Middle frontal gyrus (tissue), 1 donor: Measurements from ENCODE around the gene MINAR2.
A peak's percentile ranks its signal among the peaks of the same experiment; 100 is the strongest.

ENCODE experiments used
- DNase-seq: peaks from one replicate; pipeline ENCODE4 v3.0.0-alpha.2; 2015; ENCODE audit warnings: low spot score; ENCODE audit errors: extremely low spot score

The MINAR2 gene, protein sequence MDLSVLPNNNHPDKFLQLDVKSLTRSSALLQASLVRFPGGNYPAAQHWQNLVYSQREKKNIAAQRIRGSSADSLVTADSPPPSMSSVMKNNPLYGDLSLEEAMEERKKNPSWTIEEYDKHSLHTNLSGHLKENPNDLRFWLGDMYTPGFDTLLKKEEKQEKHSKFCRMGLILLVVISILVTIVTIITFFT

DNA sequence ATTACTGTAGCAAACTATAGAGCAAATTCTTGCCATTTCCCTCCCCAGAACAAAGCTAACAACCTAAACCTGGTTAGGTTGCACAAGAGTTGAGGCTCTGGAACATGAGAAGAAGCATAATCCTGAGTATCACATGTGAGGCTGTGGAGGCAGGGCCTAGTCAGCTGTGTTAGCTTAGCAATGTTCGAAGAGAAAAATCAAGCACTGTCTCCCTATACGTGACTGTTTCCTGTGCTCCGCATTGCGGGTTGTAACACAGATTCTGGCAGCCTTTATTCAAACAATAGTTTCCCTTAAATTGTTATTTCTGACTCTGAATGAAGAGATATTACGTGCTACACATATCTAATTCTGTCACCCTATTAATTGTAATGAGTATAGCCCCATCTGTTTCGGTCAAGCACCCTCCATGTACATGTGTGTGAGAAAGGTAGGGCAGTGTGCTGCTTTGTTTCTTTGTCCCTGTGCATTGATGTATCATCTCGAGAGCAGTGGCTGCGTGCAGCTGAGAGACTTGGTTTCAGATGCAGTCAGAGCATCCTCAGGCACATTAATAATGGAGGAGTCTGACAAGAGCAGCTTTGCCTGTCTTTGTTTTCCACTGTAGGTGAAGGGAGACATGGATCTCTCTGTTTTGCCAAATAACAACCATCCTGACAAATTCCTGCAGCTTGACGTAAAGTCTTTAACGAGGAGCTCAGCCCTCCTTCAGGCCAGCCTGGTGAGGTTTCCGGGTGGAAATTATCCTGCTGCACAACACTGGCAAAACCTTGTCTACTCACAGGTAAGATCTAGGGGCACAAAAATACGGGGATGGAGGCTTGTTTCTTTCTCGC is at the start of gene MINAR2:
Gene MINAR2 (plus strand): TSS at position 523 of the 836 bp plus-strand sequence. CDS start 97 bp downstream, at position 620.
- DNase-seq: no peak

DNA sequence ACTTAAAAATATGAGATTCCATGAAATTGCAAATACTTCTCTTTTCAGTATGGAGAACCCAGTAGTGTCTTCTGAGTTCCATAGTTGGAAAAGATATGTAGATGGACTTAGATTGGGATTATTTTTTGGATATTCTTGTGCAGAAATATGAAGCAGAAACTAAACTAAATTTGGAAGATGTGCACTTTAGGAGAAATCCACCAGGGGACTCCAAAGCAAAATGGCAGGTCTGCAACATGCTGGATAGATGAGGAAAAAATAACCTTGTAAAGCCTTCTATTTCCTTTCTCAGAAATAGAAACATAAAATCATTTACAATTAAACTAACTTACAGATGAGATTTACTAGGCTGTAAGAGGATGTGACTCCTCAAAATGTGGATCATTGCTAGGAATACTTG is 49.2 kb upstream of the MINAR2 start:
- DNase-seq: no peak

DNA sequence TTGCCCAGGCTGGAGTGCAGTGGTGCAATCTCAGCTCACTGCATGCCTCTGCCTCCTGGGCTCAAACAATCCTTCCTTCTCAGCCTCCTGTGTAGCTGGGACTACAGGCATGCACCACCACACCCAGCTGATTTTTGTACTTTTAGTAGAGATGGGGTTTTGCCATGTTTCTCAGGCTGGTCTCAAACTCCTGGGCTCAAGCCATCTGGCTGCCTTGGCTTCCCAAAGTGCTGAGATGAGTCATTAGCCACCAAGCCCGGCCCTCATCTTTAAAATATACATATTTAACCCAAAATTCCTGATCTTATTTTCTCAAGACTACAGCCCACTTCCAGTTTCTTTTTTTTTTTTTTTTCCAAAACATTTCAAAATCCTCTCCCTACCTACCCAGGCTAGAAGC is 31.7 kb upstream of the MINAR2 start:
- DNase-seq: no peak

DNA sequence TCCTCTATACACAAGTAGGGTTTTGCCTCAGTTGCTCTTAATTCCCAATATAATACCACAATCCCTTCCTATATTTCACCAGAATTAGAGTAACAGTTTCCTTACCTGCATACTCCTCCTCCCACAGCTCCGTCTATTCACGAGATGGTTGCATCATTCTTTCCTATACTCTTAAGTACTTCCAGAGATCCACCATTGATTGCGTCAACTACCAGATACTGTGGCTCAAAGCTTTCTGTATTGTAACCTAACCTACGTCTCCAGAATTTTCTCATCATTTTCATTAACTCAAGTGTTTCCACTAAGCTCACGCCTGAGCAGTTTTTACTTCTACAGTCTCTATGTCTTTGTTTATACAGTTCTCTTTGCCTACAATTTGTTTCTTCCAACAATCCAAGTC is 31.2 kb upstream of the MINAR2 start:
- DNase-seq: no peak

DNA sequence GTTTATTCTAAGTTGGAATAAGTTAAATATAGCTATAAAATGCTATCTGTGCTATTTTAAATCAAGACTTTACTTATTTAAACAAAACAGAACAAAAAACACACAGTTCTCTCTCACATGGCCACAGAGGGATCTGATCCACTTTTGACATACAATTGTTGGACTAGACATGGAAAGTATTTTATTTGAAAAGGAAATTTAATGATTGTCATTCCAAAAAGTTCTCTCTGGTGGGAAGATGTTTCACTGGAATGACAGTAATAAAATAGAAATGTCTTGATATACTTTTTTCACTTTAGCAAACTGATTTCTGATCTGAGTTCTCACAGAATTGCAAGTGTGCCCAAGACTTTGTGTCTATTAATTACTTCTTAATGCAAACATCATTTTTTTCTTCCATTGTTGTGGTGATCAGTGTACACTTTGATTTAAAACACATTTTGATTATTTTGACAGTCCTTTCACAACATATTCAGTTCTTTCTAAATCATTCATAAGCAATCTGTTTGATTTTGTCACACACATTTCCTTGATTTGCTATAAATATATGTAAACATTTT is 30.1 kb upstream of the MINAR2 start:
- DNase-seq: no peak

DNA sequence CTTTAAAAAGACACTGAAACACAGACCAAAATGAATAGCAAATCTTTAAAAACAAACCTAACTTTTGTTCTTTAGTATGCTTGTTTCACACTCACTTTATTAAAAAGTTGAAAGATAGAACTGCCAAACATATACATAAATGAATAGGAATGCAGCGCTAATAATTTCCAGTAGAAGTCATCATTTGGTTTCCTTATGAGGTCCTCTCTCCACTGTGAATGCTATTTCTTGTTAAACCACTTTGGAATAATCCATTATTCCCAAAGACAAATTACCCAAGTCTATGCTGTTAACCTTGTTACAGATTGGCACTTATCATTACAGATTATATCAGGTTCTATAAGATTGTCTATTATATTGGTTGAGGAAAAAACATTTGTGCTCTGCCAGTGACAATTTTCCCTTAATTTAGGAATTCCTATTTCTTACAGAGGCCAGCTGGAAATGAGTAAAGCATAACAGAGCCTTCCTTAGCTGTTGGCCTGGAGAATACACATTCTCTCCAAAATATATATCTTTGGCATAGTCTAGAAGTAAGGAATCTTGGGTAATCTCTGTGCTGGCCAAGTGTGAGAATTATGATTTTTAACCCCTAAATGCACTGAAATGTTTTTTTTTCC is 29.3 kb upstream of the MINAR2 start:
- no peak for DNase-seq

DNA sequence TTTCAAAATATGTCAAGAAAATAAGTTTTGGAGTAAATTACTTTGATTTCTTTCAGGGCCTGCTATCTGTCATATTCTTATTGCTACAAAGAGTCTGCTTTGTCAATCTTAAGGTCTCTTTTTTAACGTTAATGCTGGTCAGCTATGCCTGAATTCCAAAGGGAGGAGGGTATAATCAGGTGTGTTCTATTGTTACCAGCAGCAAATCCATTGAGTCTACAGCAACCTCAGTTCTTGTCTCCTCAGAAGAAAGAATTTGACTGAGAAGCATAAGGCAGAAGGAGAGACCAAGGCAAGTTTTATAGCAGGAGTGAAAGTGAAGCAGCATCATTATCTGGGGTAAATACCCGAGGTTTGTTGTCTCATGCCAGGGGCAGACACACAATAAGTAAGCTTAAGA is 23.7 kb upstream of the MINAR2 start:
- no peak for DNase-seq

DNA sequence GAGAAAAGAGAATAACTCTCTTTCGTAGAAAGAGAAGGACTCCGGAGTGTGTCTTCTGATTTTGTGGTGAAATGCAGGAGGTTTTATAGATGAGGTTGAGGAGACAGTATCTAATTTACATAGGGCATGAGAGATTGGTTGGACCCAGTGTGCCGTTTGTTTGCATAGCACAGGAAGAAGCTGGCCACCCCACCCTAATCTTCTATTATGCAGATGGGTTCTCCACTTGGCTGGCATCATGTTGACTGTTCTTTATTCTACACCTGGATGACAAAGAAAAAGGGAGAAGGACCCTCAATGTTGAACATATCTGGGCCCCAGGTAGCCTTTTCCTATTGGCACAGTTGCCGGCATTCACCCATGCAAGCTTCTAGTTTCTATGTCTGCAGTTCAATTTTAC is 23.2 kb upstream of the MINAR2 start:
- DNase-seq: no peak

DNA sequence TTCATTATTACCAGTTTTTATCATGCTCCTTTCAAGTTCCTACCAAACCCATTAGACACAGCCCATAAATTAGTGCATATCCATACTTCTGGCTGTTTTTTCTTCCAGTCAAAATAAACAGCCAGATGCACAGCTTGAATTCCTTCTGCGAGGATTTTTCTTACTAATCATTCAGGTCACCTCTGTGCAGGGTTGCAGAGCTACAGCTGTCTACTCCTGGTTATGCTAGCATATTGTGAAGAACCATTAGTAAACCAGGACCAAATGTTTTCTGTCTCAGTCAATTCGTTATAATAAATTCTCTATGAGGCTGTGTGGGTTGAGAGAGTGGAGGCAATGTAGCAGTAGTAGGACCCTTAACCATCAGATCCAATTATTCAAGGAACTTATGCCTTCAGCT is 8.1 kb upstream of the MINAR2 start:
- no peak for DNase-seq

DNA sequence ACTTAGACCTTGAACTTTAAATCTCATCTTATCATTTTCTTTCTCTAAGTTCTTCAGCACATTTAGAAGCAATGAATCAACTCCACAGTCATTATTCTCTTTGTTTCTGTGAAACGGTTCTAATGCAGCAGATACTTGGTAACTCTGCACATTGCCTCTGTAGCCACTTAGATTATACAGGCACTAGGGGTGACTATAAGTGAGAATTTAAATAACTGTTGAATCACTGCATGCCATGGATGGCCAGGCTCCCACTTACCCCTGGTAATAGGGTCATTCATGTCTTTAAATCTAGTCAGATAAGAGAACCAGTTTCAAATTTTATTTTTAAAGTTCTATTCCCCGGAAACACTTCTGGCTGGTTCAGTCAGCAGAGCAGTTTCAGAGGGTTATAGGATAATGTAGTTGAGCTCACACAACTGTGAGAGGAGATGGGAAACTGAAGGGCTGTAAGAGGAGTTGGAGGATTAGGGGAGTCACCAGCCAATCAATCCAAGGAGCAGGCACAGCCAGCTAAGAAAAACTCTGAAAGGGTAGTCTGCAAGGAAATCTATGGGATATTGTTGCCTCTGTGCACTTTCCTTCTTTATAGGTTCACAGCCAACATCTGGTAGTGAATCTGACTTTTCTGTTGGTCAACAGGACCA is 4.2 kb upstream of the MINAR2 start:
- DNase-seq: no peak

DNA sequence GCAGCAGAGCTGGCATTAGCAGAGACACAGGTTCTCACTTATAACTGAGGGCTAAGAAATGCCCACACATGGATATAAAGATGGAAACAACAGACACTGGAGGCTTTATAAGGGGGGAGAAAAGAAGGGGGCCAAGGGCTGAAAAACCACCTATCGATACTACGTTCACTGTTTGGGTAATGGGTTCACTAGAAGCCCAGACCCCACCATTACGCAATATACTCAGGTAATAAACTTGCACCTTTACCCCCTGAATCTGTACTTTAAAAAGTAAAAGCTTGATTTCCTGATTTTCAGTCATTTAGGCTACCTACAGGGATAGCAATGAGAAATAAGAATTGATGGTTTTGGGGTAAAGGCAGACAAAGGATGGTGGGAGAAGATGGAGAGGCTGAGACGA is 1.9 kb upstream of the MINAR2 start:
- no peak for DNase-seq

DNA sequence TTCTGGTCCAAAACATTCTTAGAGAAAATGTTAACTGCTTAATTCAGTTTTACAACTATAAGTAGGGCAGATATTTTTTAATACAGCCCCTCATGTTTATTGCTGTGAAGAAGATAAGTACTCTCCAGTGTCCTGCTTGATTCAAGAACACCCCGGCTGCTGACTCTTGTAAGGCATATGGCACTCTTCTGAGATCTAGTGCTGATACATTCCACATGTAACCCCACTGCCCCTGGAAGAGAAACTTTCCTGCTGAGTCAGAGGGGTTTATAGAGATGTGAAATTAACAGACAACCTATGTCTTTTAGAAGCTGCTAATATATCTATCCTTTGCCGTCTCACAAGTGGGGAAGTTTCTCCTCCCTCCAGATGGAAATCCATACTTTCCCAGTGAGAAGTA is 1.0 kb upstream of the MINAR2 start:
- DNase-seq: no peak

DNA sequence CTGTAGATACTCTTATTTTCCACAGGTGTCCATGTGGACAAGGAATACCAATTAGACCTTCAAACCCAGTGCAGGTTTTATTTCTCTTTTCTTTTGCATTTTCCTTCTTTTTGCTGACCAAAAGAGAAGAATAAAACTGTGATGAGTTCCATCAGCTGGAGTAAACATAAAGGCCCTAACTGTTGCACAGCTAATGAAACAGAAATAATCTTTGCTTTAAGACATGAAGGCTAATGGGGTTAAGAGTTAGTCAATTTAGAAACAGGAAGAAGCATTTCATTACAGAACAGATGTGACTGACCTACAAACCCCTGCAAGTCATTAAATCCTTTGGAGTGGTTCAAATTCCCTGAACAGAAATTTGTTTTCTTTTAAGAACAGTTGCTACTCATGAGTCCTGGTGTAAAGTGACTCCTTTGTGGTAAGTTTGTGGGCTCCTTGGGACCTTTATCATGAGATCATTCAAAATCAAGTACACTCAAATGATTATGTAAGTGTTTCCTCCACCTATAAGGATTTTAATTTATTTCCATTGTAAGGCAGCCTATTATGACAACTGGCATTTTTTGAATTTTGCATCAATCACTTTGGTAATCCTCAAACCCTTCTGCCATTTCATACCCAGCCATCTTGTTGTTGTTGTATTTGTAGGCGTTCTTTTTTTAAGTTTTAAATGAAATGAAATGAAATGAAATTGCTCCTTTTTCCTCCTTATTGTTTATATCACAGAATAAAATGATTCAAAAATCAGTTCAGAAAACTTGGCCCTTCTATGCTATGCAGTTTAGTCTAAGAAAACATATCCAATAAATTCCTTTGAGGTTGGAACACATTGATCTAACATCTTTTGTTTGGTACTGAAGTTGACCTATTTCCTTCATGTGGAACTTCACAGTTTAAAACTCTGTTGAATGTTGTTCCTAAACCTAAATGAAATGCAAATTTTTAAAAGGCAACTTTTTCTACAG is 1.3 kb downstream of the MINAR2 start:
- no peak for DNase-seq

DNA sequence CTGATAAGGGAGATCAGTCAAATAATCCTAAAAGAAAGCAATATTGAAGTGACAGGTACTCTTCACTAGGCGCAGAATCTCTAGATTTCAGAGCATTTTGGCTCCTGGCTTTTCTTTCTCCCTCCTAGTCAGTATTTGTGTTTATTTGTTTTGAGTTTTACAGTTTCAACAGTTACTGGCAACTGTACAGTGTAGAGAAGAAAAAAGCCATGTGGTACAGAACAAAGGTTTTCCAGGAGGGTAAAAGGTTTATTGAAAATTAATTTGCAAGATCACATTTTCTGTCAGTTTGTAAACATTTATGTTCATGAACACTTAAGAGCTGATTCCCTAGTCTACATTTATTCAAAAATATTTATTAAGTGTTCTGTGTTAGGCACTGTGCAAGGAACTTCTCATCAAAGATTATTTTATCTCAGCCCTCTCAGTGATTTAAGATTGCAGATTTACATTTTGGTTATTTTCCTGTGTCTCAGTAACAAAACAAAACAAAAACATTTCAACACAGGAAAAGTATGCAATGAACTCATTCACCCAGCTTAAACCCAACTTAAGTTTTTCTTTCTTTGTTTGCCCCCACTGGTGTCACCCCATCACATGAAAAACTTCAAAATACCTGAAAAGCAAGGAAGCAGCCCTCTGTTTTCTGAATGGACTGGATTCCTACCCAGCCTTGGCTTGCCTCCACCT is 12.9 kb downstream of the MINAR2 start:
- DNase-seq: no peak

DNA sequence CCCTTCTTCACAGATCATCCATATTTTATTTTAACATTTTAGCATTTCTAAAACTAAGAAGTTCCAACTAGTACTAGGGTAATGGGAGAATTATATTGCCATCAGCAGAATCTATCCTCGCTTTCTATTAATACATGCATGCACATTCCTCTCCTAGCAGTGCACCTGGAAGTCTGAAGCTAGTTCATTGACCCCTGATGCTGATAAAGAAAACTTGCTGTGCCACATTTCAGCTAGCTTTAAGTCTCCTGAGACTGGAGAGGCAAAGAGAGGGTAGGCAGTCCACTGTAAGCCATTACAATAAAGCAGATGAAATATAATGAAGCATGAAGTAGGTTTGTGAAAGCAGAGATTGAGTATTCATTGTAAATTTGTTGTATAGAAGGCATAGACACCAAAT is 15.8 kb downstream of the MINAR2 start:
- DNase-seq: no peak

DNA sequence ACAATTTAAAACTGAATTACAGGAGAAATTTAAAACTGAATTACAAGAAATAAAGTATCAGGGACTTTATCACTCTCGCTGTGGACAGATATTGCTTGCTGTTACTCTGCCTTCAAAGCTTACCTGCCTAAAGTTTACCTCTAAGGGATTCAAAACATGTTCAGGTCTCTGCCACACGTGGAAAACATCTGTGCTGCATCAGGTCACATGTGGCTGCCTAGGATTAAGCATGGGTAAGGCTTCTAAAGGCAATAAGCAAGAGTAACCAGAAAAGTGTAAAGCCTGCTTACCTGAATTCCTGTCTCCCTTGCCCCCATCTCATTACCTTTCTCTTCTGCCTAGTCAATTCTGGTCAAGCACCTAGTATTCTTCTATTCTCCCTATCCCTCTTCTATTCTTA is 18.9 kb downstream of the MINAR2 start:
- no peak for DNase-seq

DNA sequence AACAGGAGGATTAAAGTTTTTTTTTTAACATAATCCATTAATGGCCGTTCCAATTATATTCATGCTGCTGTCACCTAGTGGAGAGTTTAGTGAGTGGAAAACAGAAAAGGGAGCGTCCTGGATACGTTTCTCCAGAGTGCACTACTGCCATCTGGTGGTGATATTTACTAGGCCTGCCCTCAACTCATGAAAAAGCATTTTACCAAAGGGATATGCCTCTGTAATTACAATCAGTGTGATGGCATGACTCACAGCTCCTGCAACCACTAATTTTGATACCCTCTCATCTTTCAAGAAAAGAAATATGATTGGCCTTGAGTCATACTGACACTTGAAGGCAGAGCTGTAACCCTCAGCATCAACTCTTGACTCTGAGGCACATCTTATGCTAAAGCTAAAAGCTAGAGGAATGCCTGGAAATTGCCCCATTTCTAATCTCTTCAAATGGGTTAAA is 20.1 kb downstream of the MINAR2 start:
- DNase-seq: peak; percentile 81

DNA sequence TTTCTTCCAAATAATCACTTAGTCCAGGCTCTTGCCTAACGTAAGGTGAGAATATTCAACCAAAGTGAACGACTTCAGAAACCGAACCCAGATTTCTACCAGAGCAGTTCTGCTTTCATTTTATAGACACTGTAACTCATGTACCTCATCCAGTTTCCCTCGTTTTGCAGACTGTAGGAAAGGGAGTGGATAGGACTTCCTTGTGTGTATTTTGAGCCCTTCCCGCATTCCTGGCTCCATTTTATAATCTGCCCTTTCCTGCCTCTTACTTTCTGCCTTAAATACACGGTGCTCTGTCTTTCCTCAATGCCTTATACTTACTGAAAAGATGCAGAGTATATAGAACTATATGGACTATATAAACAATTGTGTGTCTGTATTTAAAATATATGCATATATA is 20.8 kb downstream of the MINAR2 start:
- no peak for DNase-seq

DNA sequence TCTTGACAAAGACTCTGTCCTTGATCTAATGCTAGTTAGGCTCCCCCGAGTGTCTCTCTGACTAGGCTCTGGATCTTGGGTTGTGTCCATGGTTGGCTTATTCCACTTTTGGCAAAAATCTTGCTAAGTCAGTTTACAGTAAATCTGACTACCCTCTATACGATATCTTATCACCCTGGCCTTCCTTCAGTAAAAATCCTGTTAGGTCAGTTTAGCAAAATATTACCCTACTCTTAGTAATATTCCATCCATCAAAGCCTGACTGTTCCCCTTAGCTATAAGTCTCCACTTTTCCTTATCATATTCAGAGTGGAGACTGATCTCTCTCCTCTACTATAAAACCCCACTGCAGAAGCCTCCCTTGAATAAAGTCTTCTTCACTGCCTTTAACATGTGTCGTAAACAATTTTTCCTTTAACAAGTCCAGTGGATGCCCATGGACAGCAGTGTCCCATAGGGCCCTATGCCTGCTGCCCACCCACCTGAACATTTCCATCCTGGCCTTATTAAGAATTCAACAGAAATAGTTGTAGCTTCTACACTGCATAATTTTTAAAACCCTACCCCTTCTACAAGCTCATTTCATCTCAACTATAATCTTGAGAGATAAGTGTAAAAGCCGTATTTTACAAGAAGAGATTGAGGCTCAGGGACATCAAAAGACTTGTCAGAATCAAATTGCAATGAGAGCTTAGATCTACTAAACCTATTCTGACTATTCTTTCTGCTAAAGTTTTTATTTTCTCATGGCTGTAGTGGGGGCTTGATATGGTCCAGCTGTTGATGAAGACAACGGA is 22.3 kb downstream of the MINAR2 start:
- no peak for DNase-seq
